ENCODE results near the gene CCR4. TPM values are rescaled to one million over a fixed set of nuclear protein-coding genes. Genes with fewer than 3 reads are reported as not detected.

Gene CCR4
- total and polyA plus RNA-seq, 2 of the 13 experiments (the other 11 are each of a cell fraction or from before 2014, with no cell fraction given): 0.04 to 0.05 TPM

- BruUV-seq (replicated peaks): no TSS peak
- ATAC-seq (no peak), DNase-seq (ENCODE audit: low spot score) (no peak), FAIRE-seq (no peak)
- Histone ChIP-seq H3K4me3 (replicated peaks in 1 of 3; ENCODE audit: insufficient read depth in 1 of 3, low read depth in 2 of 3, low read length in 3 of 3) (no peak overlapping the region), H3K9ac (ENCODE audit: insufficient read depth, low read depth, low read length) (no peak overlapping the region), H3K27ac (ENCODE audit: extremely low read length, insufficient read depth, low read length) (no peak overlapping the region), H3K79me2 (ENCODE audit: insufficient read depth, low read length) (no peaks in the 10 kb centered on the region), H2AFZ (ENCODE audit: low read length) (no peak overlapping the region), H3K9me3 (ENCODE audit: low read length) (no peaks in the 10 kb centered on the region), H3K4me2 (ENCODE audit: low read depth, low read length) (no peak overlapping the region), H3K27me3 (ENCODE audit: control insufficient read depth in 1 of 2, insufficient read depth in 2 of 2, low read length in 2 of 2) (no peaks in the 10 kb centered on the region), H4K20me1 (ENCODE audit: insufficient read depth, low read length) (no peaks in the 10 kb centered on the region; the same call in 1 of the 2 replicates), H3K4me1 (ENCODE audit: insufficient read depth, low read length) (peaks cover 20% of the 10 kb centered on the region), H3K36me3 (replicated peaks in 1 of 2; ENCODE audit: control insufficient read depth in 1 of 2, insufficient read depth in 2 of 2, low read length in 2 of 2) (0 out of 5 replicates have a peak, but pooled peaks cover 0 to 3% of the 10 kb centered on the region in 2 experiments)
- in situ Hi-C loops (cut with HindIII; ENCODE audit: extremely low pct_ligation_motif_present, low pct_unique_long_range_greater_than_20kb) (no loop called here), intact Hi-C loops (cut with micrococcal nuclease; ENCODE audit: unreplicated experiment) (loop anchor here (10.0 kb wide), 1 partner anchor 56 kb away; no protein-coding TSS in a partner anchor)
- ChIA-PET POLR2A (no interaction called here), CTCF (ENCODE audit: low intra/inter-chr PET ratio, low total read pairs) (no interaction called here)
- 98% methylated on average over 3 of the region's 3 CpGs for WGBS (ENCODE audit: low lambda C conversion rate)
- TF ChIP-seq ZNF570 (CRISPR knock-in tag; IDR thresholded peaks at IDR 0.05; ENCODE audit: borderline replicate concordance): no peak
- TF ChIP-seq ZNF766 (CRISPR knock-in tag; IDR thresholded peaks at IDR 0.05; ENCODE audit: borderline replicate concordance): no peak
- no peak for TF ChIP-seq SP140L (CRISPR knock-in tag; IDR thresholded peaks at IDR 0.05; ENCODE audit: borderline replicate concordance)
- TF ChIP-seq MIER3 (CRISPR knock-in tag; IDR thresholded peaks at IDR 0.05; ENCODE audit: borderline replicate concordance): no peak
- TF ChIP-seq ZNF30 (CRISPR knock-in tag; IDR thresholded peaks at IDR 0.05): no peak
- no peak for TF ChIP-seq NFRKB (IDR thresholded peaks at IDR 0.05)
- no peak for TF ChIP-seq CSRNP2 (CRISPR knock-in tag; conservative IDR thresholded peaks at IDR 0.05; ENCODE audit: low read depth)
- TF ChIP-seq TEAD3 (CRISPR knock-in tag; optimal IDR thresholded peaks at IDR 0.05; ENCODE audit: borderline replicate concordance): no peak
- TF ChIP-seq MYC (CRISPR knock-in tag; IDR thresholded peaks at IDR 0.05; ENCODE audit: borderline replicate concordance): no peak
- no peak for TF ChIP-seq SMC3 (IDR thresholded peaks at IDR 0.05; ENCODE audit: low read length)
- TF ChIP-seq DNMT3B (CRISPR knock-in tag; conservative IDR thresholded peaks at IDR 0.05): no peak
Observed at GRCh38 chr3:33000691-33001385, 49.4 kb downstream of the CCR4 start.

Measured in HepG2 (cell line).